HG02943 (cell line): ENCODE measurements around the gene MET.
A peak's percentile ranks its signal among the peaks of the same experiment; 100 is the strongest.

Experiments used
- ATAC-seq: cut with Tn5 transposase; IDR thresholded peaks from one replicate; pipeline ENCODE4 v1.9.1; 2021; ENCODE audit warnings: mild to moderate bottlenecking, low read depth, moderate library complexity; ENCODE audit not compliant: unreplicated experiment

Gene MET

DNA sequence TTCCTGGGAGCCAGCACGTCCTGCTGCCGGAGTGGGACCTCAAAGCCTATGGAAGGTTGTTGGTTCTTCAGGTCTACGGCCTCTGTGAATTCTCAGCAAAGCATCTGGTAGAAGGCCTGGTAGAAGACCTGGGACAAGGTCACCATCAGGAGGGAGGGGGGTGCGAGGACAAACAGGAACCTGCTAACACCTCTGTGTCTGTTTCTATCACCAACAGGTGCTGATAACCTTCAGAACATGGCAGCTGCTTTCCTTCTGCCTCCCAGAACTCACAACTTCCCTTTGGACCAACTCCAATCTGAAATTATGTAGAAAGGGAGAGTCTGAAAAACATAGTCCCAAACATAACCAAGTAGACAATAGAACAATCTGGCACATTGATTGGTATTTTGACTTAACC, 8.3 kb upstream of the MET start:
- no peak for ATAC-seq

DNA sequence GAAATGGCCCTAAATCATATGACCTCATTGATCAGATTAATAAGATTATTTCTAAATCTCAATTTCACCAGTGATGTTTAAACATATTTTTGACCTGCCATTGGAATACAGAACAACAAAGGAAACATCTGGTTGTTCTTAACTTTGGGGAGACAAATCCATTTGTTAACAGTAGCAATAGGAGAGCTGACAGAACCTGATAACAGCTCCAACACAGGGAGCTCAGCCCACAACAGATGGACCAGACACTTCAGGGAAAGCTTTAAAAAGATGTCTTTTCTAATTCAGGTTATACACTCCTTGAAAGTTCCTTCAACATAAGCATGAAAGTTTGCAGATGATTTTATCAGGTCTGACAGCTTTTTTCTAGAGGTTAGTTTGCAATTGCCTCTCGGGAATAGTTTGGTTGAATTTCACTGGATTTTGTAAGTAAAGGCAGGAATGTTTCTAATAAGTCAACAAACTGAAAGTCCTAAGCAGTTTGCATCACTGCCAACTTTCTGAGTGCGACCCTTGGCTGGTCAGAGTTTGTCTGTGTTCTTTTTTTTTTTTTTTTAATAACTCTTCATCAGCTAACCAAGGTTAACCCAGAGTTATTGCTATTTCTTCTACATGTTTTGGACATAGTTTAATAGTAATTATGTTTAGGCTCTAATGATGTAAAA, 6.5 kb upstream of the MET start:
- no peak for ATAC-seq

DNA sequence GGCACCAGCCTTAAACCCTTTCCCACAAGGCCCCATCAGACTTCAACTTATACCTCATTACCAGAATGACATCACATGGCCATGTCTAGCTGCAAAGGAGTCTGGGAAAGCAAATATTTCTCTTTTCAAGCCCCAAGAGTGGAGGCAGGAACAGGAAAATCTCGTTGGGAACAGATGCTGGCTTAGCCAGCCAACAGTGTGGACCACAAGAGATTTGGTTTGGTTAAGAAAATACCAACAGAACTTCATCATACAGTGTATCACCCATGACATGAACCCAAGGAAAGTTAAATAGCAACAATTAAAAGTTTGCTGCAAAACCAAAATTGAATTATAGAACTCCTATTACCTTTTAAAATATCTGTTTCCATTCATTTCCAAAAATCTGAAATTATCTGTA, 2.2 kb upstream of the MET start:
- no peak for ATAC-seq

DNA sequence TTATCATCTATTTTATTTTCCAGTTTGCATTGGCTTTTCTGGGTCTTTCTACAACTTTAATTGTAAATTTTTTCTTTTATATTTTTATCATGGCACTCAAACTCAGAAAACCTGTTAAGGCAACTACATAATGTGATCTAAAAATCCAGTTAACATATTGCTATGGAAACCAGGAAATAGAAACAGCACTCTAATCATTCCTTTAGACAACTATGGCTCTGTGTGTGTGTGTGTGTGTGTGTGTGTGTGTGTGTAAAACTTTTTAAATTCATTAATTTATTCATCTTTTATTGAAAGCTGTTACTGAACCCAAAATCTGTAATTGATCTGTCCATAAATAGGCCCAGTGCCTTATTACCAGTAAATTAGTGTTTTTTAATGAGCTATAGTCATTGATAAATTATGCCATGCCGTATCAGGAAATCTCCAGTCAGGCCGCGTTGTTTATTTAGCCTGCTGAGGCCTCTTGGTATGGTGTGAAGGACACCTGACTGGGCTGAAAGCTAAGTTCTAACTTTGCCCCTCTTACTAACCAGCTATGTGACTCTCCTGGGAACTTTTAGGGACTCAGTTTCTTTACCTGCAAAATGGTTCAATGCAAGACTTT, 1.5 kb upstream of the MET start:
- ATAC-seq = no peak

DNA sequence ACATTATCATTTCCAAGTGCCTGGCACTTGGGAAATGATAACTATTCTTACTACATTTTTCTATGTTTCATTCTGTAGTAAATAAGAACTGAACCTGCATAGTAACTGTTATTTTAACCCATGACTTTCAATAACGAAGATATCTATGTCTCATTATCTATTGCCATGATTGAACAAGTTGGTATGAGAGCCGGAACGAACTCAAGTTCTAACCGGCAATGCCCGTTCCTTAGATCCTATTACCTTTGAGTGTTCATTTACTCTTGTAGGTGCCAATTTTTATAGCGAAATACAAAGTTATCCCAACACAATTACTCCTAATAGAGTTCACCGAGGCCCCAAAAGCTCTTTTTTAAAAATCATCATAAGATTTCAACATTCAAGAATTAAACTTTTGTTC, 885 bp upstream of the MET start:
- no peak for ATAC-seq

DNA sequence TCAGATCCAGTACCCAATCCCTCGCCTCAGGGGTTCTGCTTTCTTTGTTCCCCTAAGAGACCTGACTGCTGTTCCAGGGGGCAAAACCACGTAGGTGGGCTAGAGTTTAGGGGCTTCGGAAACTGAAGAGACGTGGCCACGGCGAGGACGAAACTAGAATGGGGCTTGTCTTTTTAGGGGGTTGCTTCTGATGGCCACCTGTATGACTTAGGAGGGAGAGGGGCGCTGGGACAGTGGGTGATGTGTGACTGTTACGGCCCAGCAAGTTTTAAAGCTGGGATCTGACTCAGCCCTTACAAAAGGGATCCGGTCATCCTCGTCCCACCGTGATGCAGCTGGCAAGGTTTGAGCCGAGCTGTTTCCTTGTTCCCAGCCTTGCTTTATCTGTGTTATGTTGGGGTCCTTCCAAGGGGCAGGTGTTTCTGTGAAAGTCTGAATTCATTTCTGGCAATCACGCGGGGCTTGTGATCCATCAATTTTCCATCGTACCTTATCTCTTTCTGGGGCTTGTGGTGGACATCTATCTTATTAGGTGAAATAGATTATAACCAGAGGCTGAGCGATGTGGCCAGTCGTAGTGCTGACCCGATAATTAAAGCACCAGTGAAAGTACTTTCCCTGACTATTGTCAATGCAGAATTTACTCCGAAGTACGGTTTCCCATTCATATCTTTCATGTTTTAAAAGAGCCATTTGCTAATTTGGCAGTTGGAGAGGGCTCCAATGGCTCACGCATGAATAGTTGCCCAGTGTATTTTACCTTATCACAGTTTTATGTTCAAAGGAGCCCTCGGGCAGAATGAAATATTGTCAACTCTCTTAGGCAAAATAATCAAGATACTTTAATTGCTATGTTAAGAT, 830 bp downstream of the MET start:
- no peak for ATAC-seq

DNA sequence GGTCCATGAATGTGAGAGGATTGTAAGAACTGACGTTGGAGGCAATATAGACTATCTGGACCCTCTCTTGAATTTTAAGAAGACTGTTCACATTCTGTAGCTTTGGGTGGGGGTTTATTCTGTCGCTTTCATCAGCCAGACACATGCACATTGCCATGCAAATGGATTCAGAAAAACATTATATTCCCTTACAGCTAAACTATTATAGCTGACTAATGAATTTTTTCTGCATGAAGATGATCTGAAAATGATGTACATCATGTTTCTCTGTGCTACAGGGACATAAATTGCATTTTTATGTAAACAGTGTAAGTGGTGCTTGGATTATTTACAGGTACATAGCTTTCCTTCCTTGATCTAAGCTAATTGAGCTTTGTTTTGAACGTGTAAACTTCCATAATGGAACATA, 1.5 kb downstream of the MET start:
- no peak for ATAC-seq

DNA sequence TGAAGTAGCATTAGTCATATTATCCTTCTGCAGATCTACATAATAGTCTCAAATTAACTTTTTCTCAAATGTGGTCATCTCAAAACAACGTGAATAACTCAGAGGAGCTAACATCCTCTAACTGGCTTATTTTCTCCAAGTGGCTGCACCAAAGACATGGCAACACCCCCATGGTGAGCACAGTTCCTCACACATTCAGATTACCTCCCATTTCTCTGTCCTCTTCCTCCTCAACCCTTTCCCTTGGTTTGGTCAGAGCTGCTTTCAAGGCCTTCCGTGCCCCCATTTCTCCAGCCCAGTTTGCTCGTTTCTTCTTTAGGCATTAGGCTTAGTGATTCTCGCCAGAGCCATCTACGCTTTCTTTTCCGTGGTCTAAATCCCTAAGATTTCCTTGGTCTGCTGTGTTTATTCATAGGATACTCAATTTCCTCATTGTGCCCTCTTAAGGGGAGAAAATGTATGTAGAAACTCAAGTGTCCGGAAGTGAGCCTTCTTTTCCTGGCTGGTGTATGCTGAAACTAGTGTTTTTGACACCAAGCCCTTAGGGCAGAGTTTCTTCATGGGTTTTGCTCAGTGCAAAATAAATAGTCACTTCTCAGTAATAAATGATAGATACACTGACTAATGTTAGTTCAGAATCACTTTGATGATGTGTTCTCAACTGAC, 2.6 kb downstream of the MET start:
- no peak for ATAC-seq

DNA sequence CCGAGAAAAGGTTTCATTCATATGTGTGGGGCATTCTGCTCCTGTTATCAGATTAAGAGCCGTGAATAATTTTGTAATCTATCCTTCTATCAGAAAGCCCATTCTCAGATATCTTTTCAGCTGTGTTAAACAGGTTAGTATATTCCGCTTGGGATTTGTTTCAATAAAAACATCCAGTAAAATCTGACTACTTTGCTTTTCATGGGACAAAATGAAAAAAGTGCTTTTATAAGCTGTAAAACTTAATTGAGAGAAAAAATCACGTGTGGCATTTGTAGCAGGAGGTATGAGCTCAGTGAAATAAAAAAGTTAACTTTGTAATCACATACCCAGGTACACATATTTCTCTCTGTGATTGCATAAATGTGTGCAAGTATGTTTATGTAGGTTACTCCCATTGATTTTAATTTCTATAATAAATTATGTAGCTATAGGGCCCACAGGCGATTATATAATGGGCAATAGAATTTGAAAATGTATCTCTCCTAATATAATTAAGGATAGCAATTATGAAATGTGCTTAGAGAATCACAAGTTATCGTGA, 3.9 kb downstream of the MET start:
- ATAC-seq = no peak

DNA sequence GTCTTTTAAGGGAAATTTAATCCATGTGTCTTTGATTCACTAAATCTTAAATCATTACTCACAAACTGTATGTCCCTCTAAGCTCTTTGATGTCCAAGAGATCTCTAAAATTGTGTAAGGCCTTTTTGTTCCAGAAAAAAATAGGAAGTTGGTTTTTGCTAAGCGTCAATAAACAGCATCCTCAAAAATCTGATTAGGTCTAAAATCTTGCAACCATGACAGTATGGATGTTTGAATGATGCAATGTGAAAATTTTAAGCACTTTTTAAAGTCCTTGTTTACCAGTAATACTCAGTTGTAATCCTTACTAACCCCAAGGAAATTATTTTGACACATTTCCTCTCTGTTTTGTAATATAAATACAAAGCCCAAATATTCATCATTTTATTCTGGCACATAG, 6.8 kb downstream of the MET start:
- no peak for ATAC-seq

DNA sequence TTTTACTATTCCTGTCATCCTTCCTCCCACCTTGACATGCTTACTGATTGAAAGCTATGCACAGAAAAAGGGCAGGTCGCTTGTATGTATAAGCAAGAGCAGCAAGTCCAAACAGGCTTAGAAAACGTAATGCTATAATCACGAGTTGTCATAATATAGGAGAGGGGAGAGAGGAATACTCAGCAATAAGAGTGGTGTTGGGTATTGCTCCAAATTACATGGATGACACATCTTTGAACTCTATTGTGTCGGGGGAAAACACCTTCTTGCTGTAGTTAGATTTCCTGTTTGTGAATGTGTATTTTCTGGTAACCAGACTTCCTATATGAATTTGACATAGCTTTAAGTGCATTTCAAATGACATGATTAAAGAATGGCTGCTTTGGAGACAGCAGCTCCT, 7.5 kb downstream of the MET start:
- no peak for ATAC-seq

DNA sequence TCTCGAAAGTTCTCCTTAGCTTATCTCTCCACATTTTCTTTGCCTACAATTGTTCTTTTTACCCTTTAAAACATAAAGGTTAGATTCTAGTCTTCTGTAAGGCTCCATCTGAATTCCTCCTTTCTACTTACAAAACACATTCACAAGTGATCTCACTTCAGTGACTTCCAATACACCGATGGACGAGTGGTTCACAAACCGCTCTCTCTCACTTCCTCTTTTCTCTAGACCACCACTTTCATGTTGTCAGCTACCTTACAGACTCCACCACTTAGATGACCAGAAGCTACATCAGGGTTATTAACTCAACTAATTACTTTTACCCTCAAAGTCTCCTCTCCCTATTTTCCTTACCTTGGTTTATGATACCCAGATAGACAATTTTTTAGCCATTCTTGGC, 11.8 kb downstream of the MET start:
- ATAC-seq = peak; percentile 100

DNA sequence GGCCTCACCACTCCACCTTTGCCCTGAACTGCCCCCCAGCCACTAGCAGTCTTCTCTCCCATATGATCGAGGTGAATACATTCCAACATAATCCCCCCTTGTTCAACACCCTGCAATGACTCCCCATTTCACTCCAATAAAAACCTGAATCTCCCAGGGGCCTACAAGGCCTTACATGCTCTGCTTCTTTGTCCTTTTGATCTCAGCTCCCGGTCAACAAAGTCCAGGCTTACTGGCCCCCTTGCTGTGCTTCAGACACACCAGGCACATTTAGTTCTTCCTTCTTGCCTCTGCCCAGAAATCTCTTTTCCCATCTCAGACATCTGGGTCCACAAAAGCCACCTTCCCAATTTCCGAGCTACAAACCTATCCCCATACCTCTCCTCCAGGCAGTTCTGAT, 14.0 kb downstream of the MET start:
- ATAC-seq = no peak

DNA sequence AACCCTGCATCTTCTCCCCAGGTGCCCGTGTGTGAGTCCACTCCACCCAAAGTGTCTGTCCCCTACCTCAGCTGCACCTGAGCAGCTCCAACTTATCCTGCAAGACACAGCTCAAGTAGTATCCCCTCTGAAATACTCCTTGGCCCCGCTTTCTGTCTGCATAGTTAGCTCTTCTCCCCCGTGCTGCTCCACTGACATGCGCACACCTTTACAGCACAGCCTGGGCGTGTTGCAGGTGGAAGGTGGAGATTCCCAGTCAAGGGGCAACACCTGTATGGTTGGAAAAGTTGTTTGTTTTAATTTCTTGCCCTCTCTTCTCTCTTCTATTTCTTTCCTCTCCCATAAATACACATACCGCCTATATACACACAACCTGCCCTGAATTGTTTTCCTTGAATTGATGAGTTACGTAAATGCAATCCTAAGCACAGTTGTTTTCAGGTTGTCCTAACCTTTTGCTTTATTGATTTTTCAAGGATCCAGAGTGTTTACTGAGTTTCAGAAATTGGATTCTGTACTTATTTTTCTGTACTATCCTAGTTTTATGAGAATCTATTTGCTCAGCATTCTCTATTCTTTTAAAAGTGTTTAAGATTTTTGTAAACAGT, 14.9 kb downstream of the MET start:
- no peak for ATAC-seq

DNA sequence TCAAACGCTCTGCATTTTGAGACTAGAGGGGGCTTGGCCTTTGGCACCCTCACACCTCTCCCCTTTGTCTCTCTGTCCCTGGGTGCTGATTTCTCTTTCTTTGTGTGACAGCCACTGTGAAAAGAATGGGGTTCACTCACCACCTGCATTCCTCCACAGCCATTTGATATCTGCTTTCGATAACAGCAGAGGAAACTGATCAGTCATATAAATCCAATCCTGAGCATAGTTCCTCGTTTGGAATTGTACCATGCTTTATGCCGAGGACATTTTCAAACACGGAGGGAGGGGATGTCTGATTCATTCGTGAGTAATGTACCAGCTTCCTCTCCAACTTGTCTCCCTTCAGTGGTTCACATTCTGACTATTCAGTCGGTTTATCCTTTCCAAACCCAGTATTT, 15.8 kb downstream of the MET start:
- ATAC-seq = no peak

DNA sequence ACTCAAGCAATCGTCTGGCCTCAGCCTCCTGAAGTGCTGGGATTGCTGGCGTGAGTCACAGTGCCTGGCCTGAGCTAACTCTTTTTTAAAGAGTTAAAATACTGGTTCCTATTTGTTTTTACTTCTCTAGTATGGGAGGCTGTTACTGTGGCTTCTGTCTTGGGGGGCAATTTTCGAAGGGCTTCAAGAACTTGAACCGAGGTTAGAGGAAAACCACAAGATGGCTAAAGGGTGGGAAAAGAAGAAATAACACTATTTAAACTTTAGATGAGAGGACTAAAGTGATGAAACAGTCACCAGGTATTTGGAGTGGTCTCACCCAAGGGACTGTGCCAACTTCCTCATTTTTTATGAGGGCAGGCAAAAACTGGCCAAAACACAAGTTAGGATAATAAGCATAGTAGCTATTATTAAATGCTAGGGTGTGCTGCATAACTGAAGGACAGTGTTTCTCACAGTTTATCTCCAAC, 17.8 kb downstream of the MET start:
- no peak for ATAC-seq

DNA sequence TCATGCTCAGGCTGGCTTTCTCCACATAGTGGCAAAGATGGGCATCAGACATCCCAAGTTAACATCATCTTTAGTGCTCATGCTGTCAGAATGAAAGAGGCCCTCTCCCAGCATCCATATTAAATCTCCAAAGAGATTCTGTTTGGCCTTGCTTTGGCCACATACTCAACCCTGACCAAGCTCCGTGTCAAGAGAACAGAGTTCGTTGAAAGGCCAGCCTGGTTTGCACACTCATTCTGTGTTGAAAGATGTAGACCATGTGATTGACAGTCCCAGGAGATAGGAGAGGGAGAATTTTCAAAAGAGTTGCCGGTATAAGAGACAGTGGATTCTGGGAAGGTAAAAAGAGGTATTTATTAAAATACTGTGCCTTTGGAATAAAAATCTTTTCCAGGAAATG, 19.7 kb downstream of the MET start:
- ATAC-seq = no peak

DNA sequence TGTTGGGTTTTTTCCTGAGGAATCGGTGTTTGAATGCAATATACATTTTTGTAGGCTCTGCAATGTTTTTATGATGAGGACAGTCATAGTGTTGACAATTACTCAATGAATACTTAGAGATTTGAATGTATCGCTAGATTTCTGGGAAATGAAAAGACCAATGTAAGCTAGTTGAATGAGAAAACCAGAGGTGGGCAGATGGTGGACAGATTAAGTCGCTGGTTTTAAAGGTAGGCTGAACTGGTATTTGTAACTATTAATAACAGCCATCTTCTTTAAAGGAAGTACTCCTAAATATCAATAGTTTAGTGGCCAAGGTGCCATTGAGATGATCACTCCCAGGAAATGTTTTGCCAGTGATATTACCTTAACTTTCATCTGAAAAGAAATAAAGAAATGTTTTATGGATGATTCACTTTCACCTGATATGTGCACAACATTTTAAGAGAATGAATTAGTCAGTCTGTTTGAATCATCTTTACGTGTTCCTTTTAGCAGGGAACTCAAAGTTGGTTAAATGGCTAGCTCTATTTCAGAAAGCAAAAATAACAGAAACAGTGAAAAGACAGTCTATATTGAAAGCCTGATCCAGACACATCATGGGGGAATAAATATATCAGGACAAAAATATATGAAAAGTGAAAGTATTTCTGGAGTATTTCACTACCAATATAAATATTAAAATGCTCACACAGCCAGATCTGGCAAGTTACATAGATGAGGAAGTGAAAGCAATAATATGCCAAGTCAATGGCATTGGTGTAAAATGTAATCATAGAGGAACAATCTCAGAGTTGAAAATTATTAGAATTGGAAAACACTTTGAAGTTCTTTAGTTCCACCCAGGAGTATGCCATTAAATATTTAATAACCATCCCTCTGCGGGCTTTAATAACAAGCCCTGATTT, 20.7 kb downstream of the MET start:
- no peak for ATAC-seq

DNA sequence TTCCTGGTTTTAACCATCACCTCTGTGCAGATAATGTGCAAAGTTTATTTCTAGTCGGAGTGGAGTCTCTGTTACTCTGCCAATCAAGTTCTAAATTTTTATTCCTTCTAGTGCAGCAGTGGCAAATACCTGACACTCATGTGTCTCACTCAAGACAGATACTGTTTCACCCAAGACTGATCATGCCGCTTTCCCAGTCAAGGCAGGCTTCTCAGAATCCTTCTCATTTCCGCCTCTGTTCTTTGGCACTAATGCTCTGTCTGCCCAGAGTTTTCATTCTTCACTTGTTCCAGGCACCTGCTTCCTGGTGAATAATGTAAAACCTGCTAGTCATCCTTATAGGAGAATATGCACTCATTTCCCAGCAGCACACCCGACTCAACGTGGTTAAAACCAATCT, 24.7 kb downstream of the MET start:
- no peak for ATAC-seq
